Measurements from ENCODE around the gene VDR.

Gene VDR

GRCh38 chr12:47927346-47927745, 22.6 kb upstream of the VDR start:
- DNase-seq, result no peak

DNA sequence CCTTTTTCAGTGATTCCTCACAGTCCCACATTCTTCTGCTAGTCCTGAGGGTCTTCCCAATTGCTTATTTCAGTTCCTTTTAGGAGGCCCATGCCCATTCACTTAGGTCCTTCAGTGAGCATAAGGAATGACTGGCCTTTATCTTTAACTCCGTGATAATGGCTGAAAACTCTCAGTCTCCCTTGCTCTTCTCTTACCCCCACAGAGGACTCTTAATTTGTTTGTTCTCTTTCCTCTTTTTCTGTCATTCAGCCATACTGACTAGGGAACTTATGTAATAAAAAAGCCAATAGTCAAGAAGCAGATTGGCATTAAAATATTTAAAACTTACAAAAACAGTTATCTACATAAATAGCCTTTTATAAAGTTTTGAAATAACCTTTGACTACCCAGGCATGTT, 17.1 kb upstream of the VDR start:
- DNase-seq, result no peak

DNA sequence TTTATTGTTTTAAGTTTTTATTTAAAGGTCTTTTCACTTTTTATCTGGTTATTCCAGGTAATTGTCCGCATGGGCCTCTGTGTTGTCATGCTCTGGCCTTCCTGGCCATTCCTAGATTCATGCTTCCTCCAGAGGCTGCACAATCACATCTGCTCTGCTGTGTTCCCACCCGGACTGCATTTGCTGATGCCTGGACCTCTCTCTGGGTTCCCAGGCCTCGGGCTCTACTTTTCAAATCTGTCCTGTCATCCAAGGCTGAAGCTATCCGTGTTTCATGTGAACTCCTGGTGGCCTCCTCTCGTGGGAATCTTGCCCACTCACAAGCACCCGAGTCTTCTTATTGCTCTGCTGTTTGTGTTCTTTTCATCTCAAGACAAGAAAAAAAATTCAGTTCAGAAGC, 16.1 kb upstream of the VDR start:
- no peak for DNase-seq

- DNase-seq, result no peak
Measured at GRCh38 chr12:47913081-47913480, 8.3 kb upstream of the VDR start.

DNA sequence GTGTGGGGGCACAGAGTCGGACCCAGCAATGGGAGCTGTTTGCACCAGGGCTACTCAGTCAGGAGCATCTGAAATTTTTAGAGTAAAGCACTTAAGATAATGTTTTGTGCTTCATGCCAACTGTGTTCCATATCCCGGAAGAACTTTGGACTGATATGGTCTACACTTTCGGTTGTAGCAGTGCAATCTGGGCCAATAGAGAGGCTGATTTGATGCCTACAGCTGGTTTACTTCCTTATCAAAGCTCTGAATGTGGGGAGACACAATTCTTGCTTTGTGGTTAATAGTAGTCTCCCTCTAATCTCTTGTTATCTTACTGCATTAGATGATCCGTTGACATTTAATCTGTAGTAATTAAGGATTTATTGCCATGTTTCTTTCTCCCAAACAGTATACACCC, 7.8 kb upstream of the VDR start:
- DNase-seq, result no peak

DNA sequence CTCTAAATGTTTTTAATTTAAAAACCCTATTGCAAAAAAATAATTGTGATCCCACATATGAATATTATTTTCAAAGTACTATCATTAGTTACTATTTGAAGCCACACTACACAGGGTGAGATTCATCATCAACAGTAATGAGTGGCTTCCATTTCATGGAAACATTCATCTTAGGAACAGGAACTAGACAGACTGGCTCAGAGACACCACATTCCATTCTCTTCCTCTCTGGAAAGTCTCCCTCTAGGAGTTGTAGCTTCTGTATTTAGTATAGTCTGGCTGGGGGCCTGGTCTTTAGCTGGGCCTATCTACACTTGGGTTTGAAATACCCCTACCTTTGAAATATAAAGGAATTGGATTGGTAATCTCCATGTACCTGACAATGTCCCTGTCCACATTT, 6.2 kb upstream of the VDR start:
- DNase-seq, result no peak

DNA sequence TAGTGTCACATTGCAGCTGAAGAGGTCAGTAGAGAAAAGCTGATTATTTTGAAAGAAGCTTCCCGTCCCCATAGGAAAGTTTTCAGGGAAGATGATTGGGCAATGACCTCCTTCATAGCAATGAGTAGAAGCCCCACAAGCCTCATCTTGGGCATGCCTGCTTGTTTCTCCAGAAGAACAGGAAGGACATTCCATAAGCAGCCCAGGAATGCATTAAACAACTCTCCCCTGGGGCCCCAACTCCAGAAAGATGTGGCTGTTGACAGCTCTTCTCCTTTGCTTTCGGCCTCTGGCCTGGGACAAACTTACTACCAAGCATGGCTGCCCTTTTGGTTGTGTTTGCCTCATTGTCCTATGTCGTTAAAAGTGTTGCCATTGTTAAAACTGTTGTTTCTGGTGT, 5.7 kb upstream of the VDR start:
- DNase-seq, result no peak

DNA sequence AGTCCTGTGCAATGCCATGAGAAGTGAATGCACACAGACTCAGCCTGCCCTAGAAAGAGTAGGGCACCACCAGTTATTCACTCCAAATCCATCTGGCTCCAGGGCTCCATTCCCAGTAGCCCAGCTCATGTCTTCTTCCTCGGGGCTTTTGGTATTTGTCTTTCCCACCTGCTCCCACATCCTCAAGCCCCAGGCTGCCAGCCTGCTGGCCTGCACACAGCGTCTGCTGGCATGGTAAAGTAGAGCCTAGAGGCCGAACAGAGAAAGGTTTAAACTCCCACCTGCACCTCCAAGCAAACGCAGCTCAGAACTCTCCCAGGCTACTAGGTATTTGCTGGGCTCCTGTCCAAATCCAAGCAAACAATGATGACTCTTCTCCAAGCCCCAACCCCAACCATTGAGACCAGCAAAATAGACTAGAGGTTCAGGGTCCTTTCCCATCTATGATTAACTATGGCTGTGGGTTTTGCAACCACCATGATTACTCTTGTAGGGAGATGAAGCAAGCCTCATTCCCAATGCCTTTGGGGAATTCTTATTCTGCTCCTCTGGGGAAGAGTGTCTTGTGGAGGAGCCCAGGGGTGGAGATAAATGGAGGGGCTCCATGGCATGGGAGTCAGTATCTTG, 5.2 kb upstream of the VDR start:
- DNase-seq, result no peak

DNA sequence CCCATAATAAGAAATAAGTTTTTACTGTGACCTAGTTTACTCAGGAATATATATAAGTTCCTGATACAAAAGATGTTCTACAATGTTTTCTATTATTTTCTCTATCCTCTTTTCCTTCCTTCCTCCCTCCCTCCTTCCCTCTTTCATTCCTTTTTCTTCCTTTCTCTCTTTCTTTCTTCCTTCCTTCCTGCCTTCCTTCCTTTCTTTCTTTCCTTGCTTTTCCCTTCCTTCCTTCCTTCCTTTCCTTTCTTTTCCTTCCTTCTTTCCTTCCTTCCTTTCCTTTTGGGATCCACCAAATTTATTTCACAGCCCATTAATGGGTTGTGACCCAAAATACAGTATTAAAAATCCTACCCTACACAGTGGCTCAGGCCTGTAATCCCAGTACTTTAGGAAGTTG, 3.9 kb upstream of the VDR start:
- no peak for DNase-seq

DNA sequence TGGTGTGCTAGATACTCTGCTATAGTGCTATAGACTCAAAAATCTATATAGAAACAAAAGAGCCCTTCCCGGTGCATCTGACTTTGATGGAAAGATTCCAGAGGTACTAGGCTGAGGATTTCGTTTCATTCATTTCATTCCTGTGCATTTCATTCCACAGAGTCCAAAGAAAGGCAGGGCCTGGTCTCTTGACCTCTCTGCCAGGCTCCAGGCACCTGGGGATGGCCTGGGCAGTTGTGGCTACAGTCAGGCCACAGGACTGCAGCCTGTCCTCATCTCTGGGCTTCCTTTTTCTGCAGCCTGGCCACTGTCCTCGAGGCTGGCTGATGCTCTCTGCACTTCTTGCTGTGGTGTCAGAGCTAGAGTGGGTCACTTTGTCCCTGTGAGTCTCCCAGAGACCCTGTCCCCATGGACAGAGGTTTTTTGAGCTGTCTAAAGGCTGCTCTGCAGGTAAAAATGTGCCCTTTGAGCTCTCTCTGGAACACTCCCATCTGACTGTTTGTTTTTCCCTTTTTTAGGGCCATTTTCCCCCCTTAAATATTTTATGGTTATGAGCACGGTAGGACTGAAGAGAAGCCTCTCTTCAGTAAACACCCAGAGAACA, 3.2 kb upstream of the VDR start:
- no peak for DNase-seq

GRCh38 chr12:47903927-47904712, 674 bp downstream of the VDR start:
- peak; percentile 82 for DNase-seq

DNA sequence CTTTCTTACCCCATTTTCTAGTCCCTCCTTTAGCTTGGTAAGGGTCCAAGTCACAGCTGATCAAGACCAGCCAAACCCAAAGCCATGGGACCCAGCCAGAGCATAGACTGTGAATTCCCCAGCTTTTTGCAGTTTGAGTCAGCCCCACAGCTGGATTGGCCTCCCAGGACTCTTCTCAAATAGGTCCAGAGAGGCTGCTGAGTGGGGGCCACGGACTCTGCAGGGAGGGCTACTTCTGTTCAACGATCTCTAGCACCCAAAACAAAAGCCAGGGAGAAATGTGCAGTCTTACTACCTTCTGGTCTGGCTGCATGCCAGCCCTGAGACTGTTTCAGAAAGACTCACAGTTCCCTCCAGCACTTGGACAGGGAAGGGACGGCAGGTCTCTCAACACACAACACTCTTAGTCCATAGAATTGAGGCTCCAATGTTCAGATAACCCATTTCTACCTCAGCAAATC, 1.6 kb downstream of the VDR start:
- DNase-seq, result peak; percentile 62

- DNase-seq, result no peak
Measured at GRCh38 chr12:47902131-47902639, 2.6 kb downstream of the VDR start.

- DNase-seq, result peak; percentile 51
Measured at GRCh38 chr12:47901718-47902093, 3.1 kb downstream of the VDR start.

DNA sequence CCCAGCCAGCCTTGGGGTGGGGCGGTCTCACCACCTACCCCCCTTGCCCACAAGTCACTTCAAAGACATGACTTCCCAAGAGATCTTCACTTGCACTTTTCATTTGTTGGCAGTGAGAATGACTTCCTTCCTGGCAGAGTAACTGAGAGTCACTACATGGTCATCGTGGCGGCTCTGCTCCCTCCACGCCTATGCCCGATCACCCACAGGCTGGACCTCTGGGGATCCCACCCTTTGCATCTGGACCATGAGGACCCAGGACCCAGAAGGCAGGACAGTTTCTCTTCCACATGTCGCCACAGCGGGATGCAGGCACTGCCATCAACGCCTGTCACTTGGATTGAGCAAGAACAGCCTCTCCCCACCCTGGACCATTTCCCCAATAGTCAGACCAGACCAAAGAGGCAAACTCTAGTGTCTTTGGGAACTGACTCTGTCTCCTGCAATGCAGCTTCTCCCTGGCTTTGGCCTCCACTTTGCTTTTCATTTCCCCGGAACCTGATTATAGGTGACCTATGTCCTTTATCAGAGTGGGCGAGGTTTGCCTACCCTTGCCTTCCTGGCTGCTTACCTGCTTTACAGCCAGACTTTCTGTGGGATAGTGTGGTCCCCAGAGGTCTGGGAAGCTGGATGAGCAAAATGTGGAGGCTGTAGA, 3.6 kb downstream of the VDR start:
- peak; percentile 53 for DNase-seq

DNA sequence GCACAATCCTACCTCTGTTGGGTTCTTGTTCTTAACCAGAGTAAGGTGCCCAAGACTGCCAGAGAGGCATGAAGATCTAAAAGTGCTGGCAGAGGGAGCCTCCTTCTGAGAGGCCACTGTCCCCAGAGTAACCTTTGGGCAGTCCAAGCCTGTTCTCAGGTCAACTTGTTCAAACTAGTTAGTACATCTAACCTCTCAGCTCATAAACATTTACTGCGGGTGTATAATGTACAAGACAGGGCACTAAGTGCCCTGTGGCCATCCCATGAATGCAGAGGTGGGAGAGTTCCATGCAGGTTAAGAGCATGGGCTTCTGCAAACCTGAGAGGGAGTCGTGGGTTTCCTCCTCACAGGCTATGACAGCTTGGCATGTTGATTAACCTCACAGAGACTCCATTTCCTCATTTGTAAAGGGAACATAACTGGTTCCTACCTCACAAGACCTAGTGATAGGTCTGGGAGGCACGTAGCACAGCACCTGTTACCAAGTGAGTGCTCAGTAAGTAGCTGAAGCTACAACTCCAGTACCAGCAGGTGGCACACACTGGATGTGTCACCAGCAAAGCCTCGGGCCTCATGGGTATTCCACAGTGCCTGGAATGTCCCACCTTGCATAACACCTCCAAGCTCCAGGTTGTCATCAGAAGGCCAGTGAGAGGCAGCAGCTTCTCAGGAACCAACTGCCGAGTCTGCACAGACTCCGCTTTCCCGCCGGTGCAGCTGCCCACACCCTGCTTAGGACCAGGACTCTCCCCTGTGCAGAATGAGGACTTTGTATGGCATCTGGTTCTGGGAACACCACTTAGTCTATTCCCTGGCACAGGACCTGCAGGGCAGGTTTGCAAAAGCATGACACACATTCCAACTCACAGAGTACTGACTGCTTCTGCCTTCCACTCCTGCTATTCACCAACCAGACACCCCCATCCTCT, 4.4 kb downstream of the VDR start:
- peak; percentile 55 for DNase-seq

DNA sequence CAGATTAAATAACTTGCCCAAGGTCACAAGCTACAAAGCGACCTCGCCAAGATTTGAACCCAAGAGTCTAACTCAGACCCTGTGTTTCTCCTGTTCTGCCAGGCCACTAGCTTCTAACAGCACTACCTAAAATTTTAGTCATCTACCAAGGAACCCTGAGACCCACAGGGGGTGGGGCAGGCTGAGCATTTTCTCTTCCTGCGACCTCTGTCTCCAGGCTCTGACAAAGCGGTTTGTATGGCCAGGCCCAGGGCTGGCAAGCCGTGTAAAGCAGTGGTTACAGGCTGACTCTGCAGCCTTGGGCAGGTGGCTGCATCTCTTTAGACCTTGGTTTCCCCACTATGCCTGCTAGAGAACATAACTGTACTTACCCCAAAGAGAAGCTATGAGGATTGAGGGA, 5.3 kb downstream of the VDR start:
- DNase-seq, result no peak

DNA sequence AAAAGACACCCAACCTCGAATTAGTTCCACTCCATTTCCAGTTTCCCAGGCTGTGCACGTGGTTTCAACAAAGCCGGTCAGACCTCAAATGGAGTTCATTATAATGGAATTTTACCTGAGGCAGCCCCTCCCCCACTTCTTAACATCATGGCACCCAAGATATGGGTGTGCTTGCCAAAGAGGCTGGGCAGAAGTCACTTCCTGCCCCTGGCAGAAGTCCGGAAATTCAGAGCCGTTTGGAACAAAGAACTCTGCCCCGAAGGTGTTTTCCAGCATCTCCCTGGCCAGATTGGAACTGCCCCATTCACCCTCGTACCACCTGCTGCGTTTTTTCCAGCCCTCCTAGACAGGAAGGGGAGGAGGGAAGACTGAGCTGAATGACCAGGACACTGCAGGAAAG, 8.2 kb downstream of the VDR start:
- no peak for DNase-seq

DNA sequence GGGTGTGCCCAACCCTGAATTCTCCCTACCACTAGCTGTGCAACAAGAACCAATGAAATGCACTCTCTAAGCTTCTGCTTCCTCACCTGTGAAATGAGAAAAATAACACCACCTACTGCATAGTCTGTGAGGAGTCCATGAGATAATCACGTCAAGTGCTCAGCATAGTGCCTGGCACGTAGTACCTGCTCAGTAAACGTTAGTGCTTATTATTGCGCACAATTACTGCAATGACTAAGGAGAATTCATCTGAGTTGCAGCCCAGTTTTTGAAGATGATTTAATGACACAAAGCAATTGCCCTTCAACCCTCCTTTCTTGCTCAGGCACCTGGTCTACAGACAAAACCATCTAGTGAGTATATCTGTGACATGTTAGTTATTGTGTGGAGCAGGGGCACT, 8.8 kb downstream of the VDR start:
- DNase-seq, result no peak

DNA sequence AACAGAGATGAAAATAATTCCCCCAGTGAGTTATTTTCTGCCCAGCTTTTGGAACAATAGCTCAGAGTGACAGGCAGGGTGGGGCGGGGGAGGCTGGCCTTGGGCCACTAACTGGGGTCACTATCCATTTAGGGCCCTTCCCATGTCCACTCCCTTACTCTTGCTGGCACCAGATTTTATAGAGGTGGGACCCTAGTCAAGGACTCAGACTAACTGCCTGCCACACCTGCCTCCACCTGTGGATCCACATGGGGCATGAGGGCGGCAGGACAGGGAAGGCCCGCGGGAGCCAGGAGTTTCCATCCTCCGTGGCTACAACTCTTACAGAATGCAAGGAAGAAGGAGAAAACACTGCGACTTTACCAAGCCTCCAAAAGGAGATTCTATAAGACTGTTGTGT, 10.1 kb downstream of the VDR start:
- DNase-seq, result no peak

DNA sequence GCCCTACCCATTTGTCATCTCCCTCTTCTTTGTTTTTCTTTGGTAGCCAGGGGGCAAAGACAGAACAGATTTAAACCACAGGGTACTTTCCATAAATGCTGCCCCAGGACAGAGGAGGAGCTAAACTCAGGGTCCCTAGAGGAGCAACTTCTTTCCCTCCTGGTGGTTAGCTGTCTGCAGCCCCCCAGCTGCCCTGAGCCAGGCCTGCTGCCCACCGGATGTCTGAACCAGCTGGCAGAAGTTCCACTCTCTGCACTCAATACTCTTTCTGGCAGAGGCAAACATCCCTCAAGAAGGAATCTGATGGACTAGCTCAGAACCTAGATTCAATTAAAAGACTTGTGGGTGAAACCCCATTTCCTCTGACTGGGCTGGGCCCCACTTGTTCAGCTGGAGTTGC, 10.7 kb downstream of the VDR start:
- DNase-seq, result no peak

GRCh38 chr12:47892819-47893218, 12.0 kb downstream of the VDR start:
- DNase-seq, result no peak

DNA sequence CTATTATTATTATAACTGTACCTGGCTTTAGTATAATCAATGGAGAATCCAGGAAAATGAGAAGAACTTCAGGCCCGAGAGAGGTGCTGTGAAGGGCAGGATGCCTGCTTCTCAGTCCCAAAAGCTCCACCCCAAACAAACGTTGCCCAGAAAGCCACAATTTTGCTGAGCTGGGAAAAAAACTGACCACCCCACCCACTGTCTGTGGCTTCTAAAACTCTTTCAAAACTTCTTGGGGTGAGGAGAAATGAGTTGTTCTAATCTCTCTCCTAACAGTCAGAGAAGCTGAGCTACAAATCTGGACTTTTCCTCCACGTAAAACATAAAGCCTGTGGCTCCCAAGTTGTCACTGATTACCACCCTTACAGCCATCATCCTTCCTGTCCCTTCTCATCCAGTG, 13.4 kb downstream of the VDR start:
- DNase-seq, result no peak
